ENCODE measurements around the gene CASP10. TPM values are rescaled to one million over a fixed set of nuclear protein-coding genes. Genes with fewer than 3 reads are reported as not detected.

Gene CASP10
- total RNA-seq, 1 experiment from 2014 or later = 6.3 TPM

- peak; percentile 55 for DNase-seq (ENCODE audit: low spot score)
Observed at GRCh38 chr2:201258666-201259615, 76.0 kb downstream of the CASP10 start.

- DNase-seq (ENCODE audit: low spot score) = peak; percentile 72
Observed at GRCh38 chr2:201260302-201260800, 77.4 kb downstream of the CASP10 start, which contains the start of gene CASP8. Gene CASP8 (plus strand): TSS chr2:201260536. CDS start chr2:201266487, 5,951 bp downstream.

- DNase-seq (ENCODE audit: low spot score) = no peak
Observed at GRCh38 chr2:201261471-201261870, 78.5 kb downstream of the CASP10 start.

- DNase-seq (ENCODE audit: low spot score) = no peak
Observed at GRCh38 chr2:201261906-201262305, 79.0 kb downstream of the CASP10 start.

- no peak for DNase-seq (ENCODE audit: low spot score)
Observed at GRCh38 chr2:201262718-201263117, 79.8 kb downstream of the CASP10 start.

- no peak for DNase-seq (ENCODE audit: low spot score)
Observed at GRCh38 chr2:201263779-201264178, 80.8 kb downstream of the CASP10 start.

GRCh38 chr2:201264472-201265173 lies 81.7 kb downstream of the CASP10 start:
- no peak for DNase-seq (ENCODE audit: low spot score)

GRCh38 chr2:201266629-201267028 lies 83.7 kb downstream of the CASP10 start:
- DNase-seq (ENCODE audit: low spot score) = no peak

GRCh38 chr2:201267278-201268030 lies 84.5 kb downstream of the CASP10 start:
- no peak for DNase-seq (ENCODE audit: low spot score)

- no peak for DNase-seq (ENCODE audit: low spot score)
Observed at GRCh38 chr2:201269764-201270163, 86.8 kb downstream of the CASP10 start.

- no peak for DNase-seq (ENCODE audit: low spot score)
Observed at GRCh38 chr2:201270293-201271001, 87.5 kb downstream of the CASP10 start.

- no peak for DNase-seq (ENCODE audit: low spot score)
Observed at GRCh38 chr2:201271917-201272316, 89.0 kb downstream of the CASP10 start.

GRCh38 chr2:201273330-201273983 lies 90.5 kb downstream of the CASP10 start:
- no peak for DNase-seq (ENCODE audit: low spot score)

GRCh38 chr2:201275069-201275468 lies 92.1 kb downstream of the CASP10 start:
- no peak for DNase-seq (ENCODE audit: low spot score)

- no peak for DNase-seq (ENCODE audit: low spot score)
Observed at GRCh38 chr2:201275990-201276389, 93.0 kb downstream of the CASP10 start.

GRCh38 chr2:201276511-201276910 lies 93.6 kb downstream of the CASP10 start:
- no peak for DNase-seq (ENCODE audit: low spot score)

Measured in HT-29 (cell line).